ENCODE data around the gene CTPS2.
"Not testable (repeated sequence)": the region's sequence is repeated elsewhere in the genome, so short reads cannot be mapped to it uniquely, and the experiment has no call there.

Gene CTPS2

GRCh38 chrX:16653424-16653823 is 59.0 kb downstream of the CTPS2 start:
- no peak for DNase-seq (ENCODE audit: low read depth in 2 of 2)

- no peak for DNase-seq (ENCODE audit: low read depth in 2 of 2)
Observed at GRCh38 chrX:16651391-16652024, 61.0 kb downstream of the CTPS2 start.

GRCh38 chrX:16649858-16650257 is 62.6 kb downstream of the CTPS2 start, which contains the start of gene S100G:
Gene S100G (plus strand): TSS chrX:16650158. CDS start chrX:16651007, 849 bp downstream.
- DNase-seq (ENCODE audit: low read depth in 2 of 2): no peak

- no peak for DNase-seq (ENCODE audit: low read depth in 2 of 2)
Observed at GRCh38 chrX:16646366-16647138, 65.9 kb downstream of the CTPS2 start.

- DNase-seq (ENCODE audit: low read depth in 2 of 2): no peak
Observed at GRCh38 chrX:16643176-16643575, 69.3 kb downstream of the CTPS2 start.

- DNase-seq (ENCODE audit: low read depth in 2 of 2): no peak
Observed at GRCh38 chrX:16640823-16641222, 71.6 kb downstream of the CTPS2 start.

- no peak for DNase-seq (ENCODE audit: low read depth in 2 of 2)
Observed at GRCh38 chrX:16639966-16640365, 72.5 kb downstream of the CTPS2 start.

- no peak for DNase-seq (ENCODE audit: low read depth in 2 of 2)
Observed at GRCh38 chrX:16638533-16638932, 73.9 kb downstream of the CTPS2 start.

GRCh38 chrX:16635596-16635995 is 76.9 kb downstream of the CTPS2 start:
- no peak for DNase-seq (ENCODE audit: low read depth in 2 of 2)

GRCh38 chrX:16635040-16635439 is 77.4 kb downstream of the CTPS2 start:
- DNase-seq (ENCODE audit: low read depth in 2 of 2): no peak

GRCh38 chrX:16633754-16634153 is 78.7 kb downstream of the CTPS2 start:
- no peak for DNase-seq (ENCODE audit: low read depth in 2 of 2)

- no peak for DNase-seq (ENCODE audit: low read depth in 2 of 2)
Observed at GRCh38 chrX:16629909-16630308, 82.6 kb downstream of the CTPS2 start.

GRCh38 chrX:16628946-16629595 is 83.4 kb downstream of the CTPS2 start:
- no peak for DNase-seq (ENCODE audit: low read depth in 2 of 2)

GRCh38 chrX:16628511-16628910 is 84.0 kb downstream of the CTPS2 start:
- DNase-seq (ENCODE audit: low read depth in 2 of 2): not testable (repeated sequence)

- DNase-seq (ENCODE audit: low read depth in 2 of 2): no peak
Observed at GRCh38 chrX:16619024-16619423, 93.4 kb downstream of the CTPS2 start.

- no peak for DNase-seq (ENCODE audit: low read depth in 2 of 2)
Observed at GRCh38 chrX:16618422-16618821, 94.0 kb downstream of the CTPS2 start.

GRCh38 chrX:16617382-16617781 is 95.1 kb downstream of the CTPS2 start:
- DNase-seq (ENCODE audit: low read depth in 2 of 2): no peak

GRCh38 chrX:16612257-16612897 is 100.1 kb downstream of the CTPS2 start:
- DNase-seq (ENCODE audit: low read depth in 2 of 2): no peak

GRCh38 chrX:16610654-16611053 is 101.8 kb downstream of the CTPS2 start:
- DNase-seq (ENCODE audit: low read depth in 2 of 2): not testable (repeated sequence)

- DNase-seq (ENCODE audit: low read depth in 2 of 2): no peak
Observed at GRCh38 chrX:16610121-16610621, 102.3 kb downstream of the CTPS2 start.

GRCh38 chrX:16606142-16606720 is 106.2 kb downstream of the CTPS2 start:
- no peak for DNase-seq (ENCODE audit: low read depth in 2 of 2)

GRCh38 chrX:16604337-16604736 is 108.1 kb downstream of the CTPS2 start:
- DNase-seq (ENCODE audit: low read depth in 2 of 2): no peak

All from stimulated activated CD8-positive, alpha-beta memory T cell treated with anti-CD3 and anti-CD28 coated beads, Interleukin-15, amount 100 ng/mL, for 4 hours (primary cell).